Bronchial epithelial cell (primary cell): ENCODE measurements around the gene ANKRD6. TPM values are rescaled to one million over a fixed set of nuclear protein-coding genes. Genes with fewer than 3 reads are reported as not detected.
"Not testable (repeated sequence)": the region's sequence is repeated elsewhere in the genome, so short reads cannot be mapped to it uniquely, and the experiment has no call there.

ENCODE experiments used
- DNase-seq: peaks from one replicate; pipeline ENCODE4 v3.0.0-alpha.2; 2010; ENCODE audit warnings: low read depth
- FAIRE-seq: peaks from 2 replicates; lab custom pipeline; 2011; peaks lifted over from hg19 to GRCh38; lab: Jason Lieb, UNC
- H3K27me3 ChIP-seq: 2 replicates; pipeline ENCODE4 v1.5.1; 2011; ENCODE audit warnings: low read length; ENCODE audit not compliant: control insufficient read depth, insufficient read depth
- H3K36me3 ChIP-seq: 2 replicates; pipeline ENCODE4 v1.5.1; 2011; ENCODE audit warnings: low read length; ENCODE audit not compliant: control insufficient read depth, insufficient read depth
- H3K4me3 ChIP-seq: 2 replicates; pipeline ENCODE4 v1.5.1; 2011; ENCODE audit warnings: mild to moderate bottlenecking, low read depth, low read length, control low read depth
- CTCF ChIP-seq: IDR thresholded peaks from 2 replicates; pipeline ENCODE4 v1.5.1; 2011; ENCODE audit warnings: mild to moderate bottlenecking, moderate library complexity, low read length, control low read depth, inconsistent platforms; ENCODE audit not compliant: insufficient read depth, severe bottlenecking
- total RNA-seq: library from RNA; depleted of rRNA; stranded (reverse); fragments of >200 nt; gene quantifications from 2 replicates; pipeline ENCODE4 v1.2.1, GENCODE V29; 2014

The ANKRD6 gene
- total RNA-seq, 1 donor from 2014 or later, result 6.1 TPM

- Histone ChIP-seq H3K27me3 (peaks cover 3% of the 10 kb centered on the region), H3K4me3 (no peak overlapping the region), H3K36me3 (no peaks in the 10 kb centered on the region)
- DNase-seq (no peak), FAIRE-seq (no peak)
- TF ChIP-seq CTCF, result no peak
Measured at GRCh38 chr6:89388846-89389245, 44.1 kb upstream of the ANKRD6 start.

DNA sequence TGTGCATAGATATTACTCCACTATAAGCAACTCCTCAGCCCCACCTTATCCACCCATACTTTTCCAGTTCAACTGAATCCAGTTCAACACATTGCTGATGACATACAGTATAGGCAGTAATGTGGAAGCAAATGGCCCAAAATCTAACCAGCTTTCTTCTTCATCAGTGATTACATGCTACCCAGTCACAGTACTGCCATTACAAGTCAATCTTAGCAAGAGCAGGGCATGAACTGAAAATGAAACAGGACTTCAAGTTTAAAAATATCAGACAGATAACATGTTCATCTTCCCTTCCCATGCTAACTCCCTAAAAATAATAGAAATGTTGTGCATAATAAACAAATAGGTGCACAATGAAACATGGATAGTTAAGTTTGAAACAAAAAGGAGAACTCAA lies 40.1 kb upstream of the ANKRD6 start:
- DNase-seq, result no peak
- Histone ChIP-seq H3K4me3 (no peak overlapping the region), H3K27me3 (peaks cover 3% of the 10 kb centered on the region), H3K36me3 (no peaks in the 10 kb centered on the region)
- no peak for FAIRE-seq
- no peak for TF ChIP-seq CTCF

DNA sequence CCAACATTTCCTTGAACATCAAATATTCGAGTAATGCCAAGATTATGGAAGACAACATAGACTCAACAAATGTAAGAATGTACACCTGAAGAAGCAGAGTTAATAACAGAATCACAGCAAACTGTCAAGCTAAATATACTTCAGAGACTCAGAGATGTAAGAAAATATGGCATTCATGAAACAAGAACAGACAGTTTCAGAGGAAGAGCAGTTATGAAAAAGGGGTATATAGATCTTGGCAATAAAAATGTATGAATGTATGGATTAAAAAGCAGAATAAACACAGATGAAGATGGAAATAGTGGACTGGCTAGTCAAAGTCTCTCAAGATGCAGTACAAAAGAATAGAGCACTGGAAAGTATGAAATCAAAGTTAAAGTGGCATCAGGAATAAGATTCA lies 39.3 kb upstream of the ANKRD6 start:
- no peak for FAIRE-seq
- peaks cover 3% of the 10 kb centered on the region for H3K27me3 ChIP-seq

GRCh38 chr6:89397884-89398283 lies 35.1 kb upstream of the ANKRD6 start:
- DNase-seq, H3K36me3 ChIP-seq, H3K27me3 ChIP-seq, H3K4me3 ChIP-seq, FAIRE-seq: not testable (repeated sequence)

More for the DNA sequence above, 39.3 kb upstream of the ANKRD6 start:
- no peak for DNase-seq
- no peaks in the 10 kb centered on the region for H3K36me3 ChIP-seq
- no peak overlapping the region for H3K4me3 ChIP-seq
- TF ChIP-seq CTCF, result no peak

DNA sequence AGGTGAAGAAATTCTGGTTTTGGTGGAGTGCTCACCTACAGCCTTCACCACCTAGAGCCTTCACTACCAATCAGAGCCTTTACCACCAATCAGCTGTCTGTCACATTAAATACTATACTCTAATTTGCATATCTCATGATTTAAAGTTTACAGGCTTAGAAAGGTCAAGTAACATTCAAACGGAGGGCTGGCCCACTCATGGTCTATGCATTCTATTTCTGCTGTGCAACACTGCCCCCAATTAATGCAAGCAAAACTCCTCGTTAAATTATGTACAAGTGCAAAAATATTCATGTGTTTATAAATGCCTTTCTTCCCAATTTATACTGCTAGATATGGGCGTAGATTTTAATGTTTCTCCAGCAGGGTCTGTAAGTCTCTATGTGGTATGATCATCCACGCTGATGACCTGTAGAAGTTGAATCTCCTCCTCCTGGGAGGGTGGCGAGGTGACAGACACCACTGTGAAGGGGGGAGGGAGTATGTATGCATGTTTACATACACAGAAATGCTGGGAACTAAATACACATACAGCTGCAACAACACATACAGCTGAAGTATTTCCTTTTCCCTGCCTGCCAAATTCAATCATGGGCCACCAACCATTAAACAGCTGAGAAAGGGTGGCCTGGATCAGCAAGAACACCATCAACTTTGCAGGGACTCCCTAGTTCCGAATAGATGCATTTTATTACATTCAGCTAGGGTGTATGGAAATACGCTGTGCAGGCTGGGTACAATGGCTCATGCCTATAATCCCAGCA lies 34.0 kb upstream of the ANKRD6 start:
- Histone ChIP-seq H3K27me3 (peaks cover 2% of the 10 kb centered on the region), H3K4me3 (no peak overlapping the region), H3K36me3 (no peaks in the 10 kb centered on the region)
- DNase-seq (no peak), FAIRE-seq (no peak)
- no peak for TF ChIP-seq CTCF

GRCh38 chr6:89400050-89400449 lies 32.9 kb upstream of the ANKRD6 start:
- H3K4me3 ChIP-seq, result no peak overlapping the region
- DNase-seq (no peak), FAIRE-seq (no peak)
- no peaks in the 10 kb centered on the region for H3K36me3 ChIP-seq
- no peak for TF ChIP-seq CTCF
- H3K27me3 ChIP-seq, result peaks cover 2% of the 10 kb centered on the region
